ENCODE measurements around the gene CTNND2.

CTNND2 gene

DNA sequence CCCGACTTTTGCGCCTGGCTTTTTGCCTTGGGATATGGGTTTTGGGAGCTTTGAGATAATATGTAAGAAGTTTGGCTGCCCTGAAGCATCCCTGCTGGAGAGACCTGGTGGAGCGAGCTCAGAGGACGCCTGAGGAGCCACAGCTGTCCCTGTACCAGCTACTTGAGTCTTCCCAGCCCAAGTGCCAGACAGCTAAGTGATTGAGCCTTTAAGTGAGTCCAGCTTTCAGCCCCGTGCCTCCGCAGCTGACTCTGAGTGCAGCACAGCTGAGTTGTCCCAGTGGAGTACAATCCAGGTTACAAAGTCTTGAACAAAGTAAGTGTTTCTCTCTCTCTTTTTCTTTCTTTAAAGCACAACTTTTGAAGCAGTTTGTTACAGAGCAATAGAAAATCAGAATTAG, 939.4 kb downstream of the CTNND2 start:
- no peak for DNase-seq

DNA sequence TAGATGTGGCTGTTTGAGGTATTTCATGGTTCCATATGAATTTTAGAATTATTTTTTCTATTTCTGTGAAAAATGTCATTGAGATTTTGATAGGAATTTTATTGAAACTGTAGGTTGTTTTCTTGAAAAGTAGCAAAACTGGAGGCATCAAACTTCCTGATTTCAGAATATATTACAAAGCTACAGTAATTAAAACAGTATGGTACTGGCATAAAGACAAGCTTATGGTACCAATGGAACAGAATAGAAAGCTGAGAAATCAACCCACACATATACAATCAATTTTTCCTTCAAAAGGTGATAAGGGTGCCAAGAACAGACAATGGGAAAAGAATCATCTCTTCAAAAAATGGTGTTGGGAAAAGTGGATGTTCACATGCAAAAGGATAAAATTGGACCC, 945.5 kb downstream of the CTNND2 start:
- DNase-seq = no peak

DNA sequence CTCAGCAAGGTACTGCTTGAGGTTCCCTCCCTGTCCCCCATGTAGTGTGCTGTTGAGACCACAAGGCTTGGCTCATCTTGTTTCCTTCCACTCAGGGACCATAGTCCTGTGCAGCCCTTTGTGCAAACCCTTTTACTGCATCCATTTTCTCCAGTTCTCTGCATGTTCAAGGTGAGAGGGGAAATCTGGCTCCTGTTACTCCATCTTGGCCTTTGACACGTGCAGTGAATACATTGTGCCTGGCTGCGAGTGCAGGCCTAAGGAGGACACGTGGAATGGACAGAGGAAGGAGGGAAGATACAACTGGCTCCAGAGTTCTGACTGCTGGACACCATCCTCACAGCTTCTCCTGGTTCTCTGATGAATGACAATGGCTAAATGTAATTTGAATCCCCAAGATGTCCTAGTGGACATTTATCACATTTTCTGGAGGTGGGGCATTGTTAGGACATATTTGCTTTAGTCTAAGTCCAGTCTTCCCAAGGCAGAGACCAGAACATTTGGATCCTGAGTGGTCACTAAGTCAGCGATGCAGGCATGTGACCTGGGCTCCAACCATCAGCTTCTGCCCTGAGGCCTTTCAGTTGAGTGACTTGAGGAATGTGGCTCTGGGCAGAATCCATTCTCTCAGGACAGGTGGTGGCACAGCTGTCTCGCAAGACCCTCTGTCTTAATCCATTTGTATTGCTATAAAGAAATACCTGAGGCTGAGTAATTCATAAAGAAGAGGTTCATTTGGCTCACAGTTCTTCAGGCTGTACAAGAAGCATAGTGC, 954.2 kb downstream of the CTNND2 start:
- no peak for DNase-seq

DNA sequence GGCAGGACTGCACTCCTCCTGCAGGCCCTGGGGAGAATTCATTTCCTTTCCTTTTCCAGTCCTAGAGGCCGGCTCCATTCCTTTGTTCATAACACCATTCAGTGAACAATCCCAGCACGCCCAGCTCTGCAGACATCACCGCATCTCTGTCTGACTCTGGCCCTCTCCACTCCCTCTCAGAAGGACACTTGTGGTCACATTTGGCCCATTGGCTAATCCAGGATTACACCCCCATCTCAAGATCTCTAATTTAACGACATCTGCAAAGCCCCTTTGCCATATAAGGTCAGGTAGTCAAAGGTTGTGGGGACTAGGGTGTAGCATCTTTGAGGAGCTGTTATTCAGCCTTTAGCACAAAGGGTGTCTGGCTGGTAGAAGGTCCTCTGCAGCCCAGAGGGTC, 958.2 kb downstream of the CTNND2 start:
- no peak for DNase-seq

DNA sequence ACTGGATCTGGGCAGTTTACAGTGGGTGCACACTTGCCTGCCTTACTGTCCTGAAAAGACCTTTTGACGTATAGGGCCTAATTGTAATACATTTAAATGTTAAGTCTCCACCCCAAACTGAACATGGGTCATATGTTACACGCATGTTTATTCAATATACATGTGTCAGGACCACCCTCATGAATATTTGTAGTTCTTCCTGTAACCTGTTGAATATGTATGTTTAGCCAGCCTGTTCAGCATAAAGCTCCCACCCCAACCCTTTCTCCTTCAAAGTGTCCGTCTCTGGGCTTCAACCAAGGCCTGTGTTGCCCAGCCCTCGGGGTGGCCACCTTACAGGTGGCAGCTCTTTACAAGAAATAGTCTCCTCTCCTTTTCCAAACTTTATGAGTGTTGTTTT, 962.3 kb downstream of the CTNND2 start:
- DNase-seq = no peak

DNA sequence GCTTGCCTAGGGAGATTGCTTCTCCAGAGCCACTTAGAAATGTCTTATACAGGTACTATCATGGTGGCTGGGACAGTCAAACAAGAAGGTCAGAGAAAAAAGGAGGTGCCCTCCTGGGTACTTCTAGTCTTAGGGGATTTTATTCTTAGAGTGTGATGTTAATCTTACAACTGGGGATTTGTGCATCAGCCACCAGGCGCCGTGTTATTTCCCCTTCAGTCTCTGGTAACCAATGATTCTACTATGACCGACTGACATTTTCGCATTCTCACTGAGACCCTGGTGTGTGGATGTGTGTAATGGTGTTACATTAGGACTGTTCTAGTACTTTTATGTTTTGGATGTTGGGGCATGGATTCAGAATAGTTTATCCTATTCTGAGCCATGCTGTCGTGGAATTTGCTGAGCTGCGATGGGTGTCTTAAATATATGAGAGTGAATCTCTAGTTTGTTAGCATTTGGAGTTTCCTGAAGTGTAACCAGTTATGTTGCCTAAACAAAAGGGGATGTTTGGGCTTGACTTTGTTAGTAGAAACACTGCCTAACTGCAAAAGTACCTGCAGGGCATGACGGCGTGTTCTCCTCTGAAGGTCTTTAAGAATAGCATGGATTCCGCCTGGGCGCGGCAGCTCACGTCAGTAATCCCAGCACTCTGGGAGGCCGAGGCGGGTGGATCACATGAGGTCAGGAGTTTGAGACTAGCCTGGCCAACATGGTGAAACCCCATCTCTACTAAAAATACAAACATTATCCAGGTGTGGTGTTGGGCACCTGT, 968.0 kb downstream of the CTNND2 start:
- DNase-seq = no peak

DNA sequence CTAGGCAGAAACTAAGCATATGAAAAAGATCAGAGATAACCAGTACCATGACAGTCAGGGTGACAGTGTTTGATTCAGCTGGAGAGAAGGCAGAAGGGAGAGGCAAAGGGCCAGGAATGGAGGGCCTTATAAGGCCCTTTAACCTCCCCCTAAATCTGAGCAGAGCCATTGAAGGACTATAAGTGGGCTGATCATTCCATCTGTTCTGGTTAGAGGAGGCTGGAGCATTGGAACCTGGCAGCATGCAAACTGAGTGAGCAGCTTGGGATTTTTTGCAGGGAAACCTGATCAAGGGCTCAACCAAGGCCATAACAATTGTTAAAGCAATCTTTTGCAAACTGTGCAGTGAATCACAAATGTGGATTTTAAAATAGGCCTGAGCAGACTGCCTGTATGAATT, 968.7 kb downstream of the CTNND2 start:
- no peak for DNase-seq

DNA sequence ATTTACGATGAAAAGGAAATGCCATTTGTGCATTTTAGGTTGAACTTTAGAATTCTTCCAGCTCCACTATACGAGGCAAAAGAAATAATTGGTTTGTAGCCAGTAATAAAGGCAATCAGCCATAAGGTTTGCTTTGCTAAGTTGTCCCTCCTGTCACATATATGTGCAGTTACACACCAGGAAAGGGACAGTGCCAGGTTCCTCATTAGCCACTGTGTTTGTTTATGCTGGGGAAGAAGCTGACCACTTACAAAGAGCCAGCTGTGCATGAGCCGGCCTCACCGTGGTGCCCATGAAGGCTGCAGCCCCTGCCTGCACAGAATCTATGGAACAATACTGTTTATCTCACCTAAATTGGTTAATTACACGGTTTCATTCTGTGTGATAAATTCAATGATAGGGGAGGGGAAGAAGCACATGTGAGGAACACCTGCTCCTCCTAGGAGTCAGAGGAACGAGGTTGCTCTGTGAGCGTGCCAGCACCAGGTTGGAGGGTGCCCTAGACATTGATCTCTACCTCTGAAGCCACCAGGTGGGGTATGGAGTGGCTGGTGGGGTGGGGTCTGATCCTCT, 969.4 kb downstream of the CTNND2 start:
- DNase-seq = no peak

DNA sequence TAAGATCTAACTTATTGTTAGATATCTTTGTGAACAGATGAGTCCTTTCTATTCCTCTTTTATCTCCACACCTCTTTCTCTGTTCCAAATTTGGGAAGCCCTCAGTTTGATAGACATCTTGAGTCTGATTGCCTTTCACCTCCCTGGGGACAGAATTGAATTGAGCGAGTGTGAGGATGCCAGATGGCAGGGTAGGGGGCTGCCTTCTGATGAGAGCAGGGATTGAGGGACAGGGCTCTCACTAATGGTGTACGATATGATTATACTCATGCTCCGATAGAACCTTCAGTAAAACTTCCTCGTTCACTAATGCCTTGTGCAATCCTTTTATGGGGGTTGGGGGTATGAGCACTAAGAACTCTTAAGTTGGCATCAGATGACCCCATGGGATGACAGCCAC, 971.1 kb downstream of the CTNND2 start:
- no peak for DNase-seq

DNA sequence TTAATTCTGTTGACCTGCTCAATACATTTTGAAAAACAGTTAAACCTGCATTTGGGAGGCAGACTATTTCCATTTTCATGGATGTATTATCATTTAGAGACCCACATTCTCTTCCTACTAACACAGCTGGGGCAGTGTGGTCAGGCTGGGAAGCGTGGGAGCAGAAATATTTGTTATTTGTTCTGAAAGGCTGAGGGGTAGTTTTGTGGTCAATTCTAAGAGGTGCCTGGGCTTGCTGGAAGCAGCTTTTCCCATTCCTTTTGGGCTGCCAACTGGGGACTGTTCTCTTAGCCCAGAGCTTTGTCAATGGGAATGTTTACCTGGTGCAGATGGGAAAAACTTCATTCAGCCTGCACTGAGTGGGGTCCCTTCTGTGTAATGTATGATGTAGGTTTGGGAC, 971.8 kb downstream of the CTNND2 start:
- no peak for DNase-seq

DNA sequence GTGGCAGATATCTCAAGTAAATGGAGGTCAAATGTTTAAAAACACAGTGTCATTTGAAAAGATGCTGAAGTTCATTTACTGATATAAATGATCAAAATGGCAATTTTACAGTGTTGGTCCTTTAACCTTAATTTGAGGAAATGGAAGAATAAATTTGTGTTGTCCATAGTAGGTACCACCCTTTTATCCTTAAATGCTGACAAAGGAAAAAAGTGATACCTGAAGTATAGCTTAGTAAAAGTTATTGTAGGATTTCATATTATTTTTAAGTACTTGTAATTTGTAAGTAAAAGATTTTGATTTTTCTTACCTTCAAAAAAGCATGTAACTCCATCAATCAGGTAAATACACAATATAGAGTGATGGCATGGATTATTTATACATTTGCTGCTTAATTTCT, 976.6 kb downstream of the CTNND2 start:
- no peak for DNase-seq

DNA sequence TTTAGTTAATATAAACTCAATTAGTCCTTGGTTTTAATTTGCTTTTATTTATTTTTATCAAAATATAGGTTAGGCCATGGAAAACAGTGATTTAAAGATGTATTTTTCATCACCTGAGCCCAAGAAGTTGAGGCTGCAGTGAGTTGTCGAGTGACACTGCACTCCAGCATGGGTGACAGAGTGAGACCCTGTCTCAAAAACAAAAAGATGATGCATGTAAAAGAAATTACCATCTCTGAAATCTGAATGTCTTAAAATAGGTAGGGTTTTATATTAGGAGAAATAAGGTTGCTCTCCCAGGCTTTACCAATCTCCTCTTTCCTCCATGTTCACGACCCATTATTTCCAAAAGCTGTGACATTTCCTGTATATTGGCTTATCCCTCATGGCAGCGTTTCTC, 980.9 kb downstream of the CTNND2 start:
- no peak for DNase-seq

All from activated CD4-positive, alpha-beta T cell treated with anti-CD3 and anti-CD28 coated beads for 1 hour (primary cell).